Subcutaneous adipose tissue (tissue), 4 donors: ENCODE measurements around the gene MICOS13. TPM values are rescaled to one million over a fixed set of nuclear protein-coding genes. Genes with fewer than 3 reads are reported as not detected.

Experiments used
- total RNA-seq, 4 donors: library from RNA; depleted of rRNA; stranded (reverse); fragments of >200 nt; gene quantifications; one replicate each; pipeline ENCODE4 v1.1.0, GENCODE V29; 2016
- TF ChIP-seq, protein P1 (sequence below): fragments of 450-650 bp; IDR thresholded peaks from one replicate; pipeline ENCODE4 v1.5.1; 2016; ENCODE audit warnings: low read depth, mild to moderate bottlenecking, control low read depth, antibody characterized with exemption, moderate library complexity

MICOS13 gene
- total RNA-seq, 4 donors from 2014 or later = 41.1 to 67.8 (median 47.7) TPM

DNA sequence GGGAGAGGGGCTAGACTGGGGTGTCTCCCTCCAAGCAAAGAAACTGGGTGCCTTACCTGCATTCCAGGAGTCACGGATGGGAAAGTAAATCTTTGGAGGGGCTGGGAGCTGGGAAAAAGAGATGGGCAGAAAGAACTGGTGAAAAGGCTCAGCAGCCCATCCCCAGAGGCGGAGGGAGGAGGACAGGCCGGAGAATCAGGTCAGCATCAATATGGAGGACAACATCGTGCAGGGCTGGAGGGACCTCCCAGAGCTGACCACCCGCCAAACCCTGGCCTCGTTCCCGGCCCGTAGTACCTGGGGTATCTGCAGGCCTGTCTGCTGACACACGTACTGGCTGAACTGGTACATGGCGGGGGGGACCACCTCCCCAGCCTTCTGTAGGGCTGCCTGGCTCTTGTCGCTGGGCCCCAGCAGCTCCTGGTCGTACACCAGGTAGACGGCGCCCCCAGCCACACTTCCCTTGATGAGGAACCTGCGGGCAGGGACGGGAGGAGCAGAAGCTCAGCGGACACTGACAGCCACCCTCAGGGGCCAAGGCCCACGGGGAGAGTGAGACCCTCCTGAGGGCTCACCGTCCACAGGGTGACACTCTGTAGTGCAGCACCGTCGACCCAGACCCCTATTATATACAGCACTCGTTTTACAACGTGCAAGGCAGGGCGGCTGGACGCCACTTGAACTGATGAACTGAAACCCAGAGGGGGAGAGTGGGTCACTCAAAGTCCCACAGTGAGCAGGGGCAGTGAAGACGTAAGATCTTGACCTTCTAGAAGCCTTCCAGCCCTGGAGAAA is 830 bp downstream of the MICOS13 start:
- TF ChIP-seq, protein P1, sequence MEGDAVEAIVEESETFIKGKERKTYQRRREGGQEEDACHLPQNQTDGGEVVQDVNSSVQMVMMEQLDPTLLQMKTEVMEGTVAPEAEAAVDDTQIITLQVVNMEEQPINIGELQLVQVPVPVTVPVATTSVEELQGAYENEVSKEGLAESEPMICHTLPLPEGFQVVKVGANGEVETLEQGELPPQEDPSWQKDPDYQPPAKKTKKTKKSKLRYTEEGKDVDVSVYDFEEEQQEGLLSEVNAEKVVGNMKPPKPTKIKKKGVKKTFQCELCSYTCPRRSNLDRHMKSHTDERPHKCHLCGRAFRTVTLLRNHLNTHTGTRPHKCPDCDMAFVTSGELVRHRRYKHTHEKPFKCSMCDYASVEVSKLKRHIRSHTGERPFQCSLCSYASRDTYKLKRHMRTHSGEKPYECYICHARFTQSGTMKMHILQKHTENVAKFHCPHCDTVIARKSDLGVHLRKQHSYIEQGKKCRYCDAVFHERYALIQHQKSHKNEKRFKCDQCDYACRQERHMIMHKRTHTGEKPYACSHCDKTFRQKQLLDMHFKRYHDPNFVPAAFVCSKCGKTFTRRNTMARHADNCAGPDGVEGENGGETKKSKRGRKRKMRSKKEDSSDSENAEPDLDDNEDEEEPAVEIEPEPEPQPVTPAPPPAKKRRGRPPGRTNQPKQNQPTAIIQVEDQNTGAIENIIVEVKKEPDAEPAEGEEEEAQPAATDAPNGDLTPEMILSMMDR = no peak

DNA sequence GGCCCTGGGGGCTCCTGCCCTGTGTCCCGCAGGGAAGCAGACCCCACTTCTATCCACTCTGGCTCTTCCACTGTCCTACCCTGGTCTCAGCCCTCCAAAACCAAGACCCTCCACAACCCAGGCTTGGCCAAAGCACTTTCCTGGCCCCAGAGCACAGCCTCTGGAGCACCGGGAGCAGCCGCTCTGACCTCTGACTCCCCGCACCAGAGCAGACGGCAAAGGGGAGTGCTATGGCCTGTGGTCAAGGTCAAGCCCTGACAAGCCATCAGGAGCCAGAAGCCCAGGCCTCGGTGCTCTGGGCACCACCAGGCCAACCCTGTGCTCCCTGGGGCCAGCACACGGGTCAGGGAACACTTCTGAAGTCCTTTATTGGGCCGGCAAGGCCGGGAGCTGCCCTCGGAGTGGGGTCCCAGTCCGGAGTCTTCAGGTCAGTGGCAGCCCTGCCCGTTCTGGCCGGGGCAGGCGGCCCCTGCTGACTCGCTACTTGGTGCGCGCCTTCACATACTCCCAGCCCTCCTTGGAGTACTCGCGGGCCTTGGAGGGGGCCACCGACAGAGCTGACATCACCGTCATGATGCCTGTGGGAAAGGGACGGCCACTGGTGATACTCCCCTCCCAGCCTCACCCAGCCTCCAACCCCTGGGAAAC is 2.1 kb downstream of the MICOS13 start:
- TF ChIP-seq, protein P1 = no peak

DNA sequence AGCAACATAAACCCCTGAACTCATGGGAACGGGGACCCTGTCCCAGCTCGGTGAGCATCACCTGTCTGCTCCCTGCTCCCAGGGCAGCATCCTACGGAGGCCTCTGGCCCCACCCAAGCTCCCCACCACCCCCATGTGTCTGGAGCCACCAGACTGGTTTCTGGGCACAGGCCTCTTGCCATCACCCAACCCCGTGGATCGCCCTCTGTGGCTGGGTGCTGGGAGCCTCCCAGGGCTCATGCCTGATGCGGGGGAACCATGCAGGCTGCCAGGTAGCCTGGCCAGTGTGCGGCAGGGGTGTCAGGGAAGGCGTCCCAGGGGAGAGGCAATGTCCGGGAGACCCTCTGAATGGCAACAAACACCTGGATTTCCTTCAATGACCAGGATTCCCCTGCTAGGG is 2.7 kb downstream of the MICOS13 start:
- TF ChIP-seq, protein P1 = no peak

DNA sequence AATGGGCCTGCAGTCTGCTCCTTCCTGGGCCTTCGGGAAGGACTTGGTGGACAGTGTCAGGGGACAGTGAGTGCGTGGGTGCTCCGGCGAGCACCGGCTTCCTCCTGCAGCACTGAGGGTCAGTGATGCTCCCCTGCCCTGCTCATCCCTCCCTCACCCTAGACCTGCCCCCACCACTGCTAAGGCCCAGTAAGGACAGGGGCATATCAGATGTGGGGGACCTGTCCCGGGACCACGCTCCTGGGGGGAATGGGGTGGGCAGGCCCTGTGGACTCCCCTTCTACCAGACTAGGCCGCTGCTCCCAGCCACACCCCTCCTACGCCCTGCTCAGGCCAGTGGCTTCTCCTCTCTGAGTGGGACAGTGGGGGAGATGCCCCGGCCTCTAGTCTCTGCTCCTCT is 3.2 kb downstream of the MICOS13 start:
- TF ChIP-seq, protein P1 = no peak

DNA sequence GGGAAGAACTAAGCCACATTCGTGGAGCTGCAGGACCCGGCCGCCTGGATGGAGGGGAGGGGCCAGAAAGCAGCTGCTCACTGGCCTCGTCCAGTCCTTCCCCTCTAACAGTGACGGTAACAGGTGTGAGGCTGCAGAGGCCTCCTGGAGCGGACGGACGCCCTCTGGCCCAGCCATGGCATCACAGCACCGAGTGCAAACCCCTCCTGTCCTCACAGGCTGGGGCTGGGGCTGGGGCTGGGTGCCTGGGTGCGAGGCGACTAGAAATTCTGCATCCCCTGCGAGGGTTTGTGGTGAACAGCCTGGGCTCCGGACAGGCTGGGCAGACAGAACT is 3.6 kb downstream of the MICOS13 start:
- TF ChIP-seq, protein P1 = no peak

DNA sequence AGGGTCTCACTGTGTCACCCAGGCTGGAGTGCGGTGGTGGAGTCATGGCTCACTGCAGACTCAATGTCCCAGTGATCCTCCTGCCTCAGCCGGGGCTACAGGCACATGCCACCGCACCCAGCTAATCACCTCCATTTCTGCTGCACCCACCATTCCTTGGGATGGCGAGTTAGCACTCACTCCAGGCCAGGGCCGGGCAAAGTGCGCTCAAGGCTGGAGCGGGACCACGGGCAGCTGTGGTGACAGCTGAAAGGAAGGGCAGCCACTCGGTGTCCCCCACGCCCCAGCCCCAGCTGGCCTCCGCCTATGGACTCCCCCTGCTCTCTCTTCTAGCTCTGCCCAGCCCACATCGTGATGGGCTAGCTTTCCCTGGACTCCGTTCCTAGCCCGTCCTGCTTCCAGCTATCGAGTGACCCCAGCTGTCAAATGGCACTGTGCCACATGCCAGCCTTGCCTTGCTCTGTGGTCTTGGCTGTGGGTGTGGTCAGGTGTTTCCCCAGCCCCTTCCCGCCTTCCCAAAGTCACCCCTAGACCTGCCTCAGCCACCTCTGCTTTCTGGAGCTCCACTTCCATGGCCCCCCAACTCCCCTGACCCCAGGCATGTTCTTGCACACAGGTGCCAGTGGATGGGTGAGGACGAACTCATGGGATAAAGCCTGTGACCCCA is 4.1 kb downstream of the MICOS13 start:
- TF ChIP-seq, protein P1 = no peak

DNA sequence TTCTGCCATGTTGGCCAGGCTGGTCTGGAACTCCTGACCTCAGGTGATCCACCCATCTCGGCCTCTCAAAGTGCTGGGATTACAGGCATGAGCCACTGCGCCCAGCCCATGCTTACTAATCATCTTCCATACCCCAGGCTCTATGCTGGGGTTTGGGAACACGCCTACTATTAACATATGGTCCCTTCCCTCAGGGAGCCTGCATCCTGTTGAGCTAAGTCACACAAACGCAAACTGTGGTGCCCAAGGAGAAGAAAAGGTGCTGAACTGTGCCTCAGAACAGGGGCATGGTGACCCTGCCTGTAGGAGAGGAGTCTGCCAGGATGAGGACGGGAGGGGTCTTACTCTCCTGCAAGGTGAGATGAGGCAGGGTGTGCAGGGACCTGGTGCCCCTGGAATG is 5.6 kb downstream of the MICOS13 start:
- TF ChIP-seq, protein P1 = no peak
